H1 (cell line): ENCODE data around the gene BCAR3. TPM values are rescaled to one million over a fixed set of nuclear protein-coding genes. Genes with fewer than 3 reads are reported as not detected.

Source experiments
- CTCF ChIA-PET: fragments of 300-600 bp; sonication (Branson Sonifier 250); formaldehyde crosslinking; loops from one replicate; lab custom pipeline; 2021; ENCODE audit not compliant: partially characterized antibody; lab: Charles Lee
- POLR2A ChIA-PET: fragments of 300-600 bp; sonication (Branson Sonifier 250); formaldehyde crosslinking; loops from one replicate; lab custom pipeline; 2021; ENCODE audit warnings: inconsistent platforms; ENCODE audit not compliant: partially characterized antibody; lab: Charles Lee
- DNase-seq, 2 experiments: peaks; one replicate each; pipeline versions ENCODE4 v3.0.0 to v3.0.0-alpha.2; 2010 to 2022; ENCODE audit warnings: low spot score in 2 of 2, low read depth in 1 of 2, mixed read lengths in 1 of 2
- FAIRE-seq: peaks from 2 replicates; lab custom pipeline; 2011; peaks lifted over from hg19 to GRCh38; lab: Jason Lieb, UNC
- H2AFZ ChIP-seq: 2 replicates; pipeline ENCODE4 v1.8.1; 2012; ENCODE audit warnings: low read length, inconsistent platforms
- H2AK5ac ChIP-seq: 2 replicates; pipeline ENCODE4 v1.6.1; 2013; ENCODE audit warnings: low read depth, low read length
- H2BK120ac ChIP-seq: replicated peaks from 2 replicates; pipeline ENCODE3; 2013; ENCODE audit warnings: low read depth, low read length, inconsistent platforms
- H2BK12ac ChIP-seq: 2 replicates; pipeline ENCODE4 v1.6.1; 2013; ENCODE audit warnings: low read depth, low read length
- H2BK15ac ChIP-seq: 2 replicates; pipeline ENCODE4 v1.6.1; 2013; ENCODE audit warnings: low read length
- H2BK20ac ChIP-seq: 2 replicates; pipeline ENCODE4 v1.6.1; 2013; ENCODE audit warnings: low read length
- H2BK5ac ChIP-seq: 2 replicates; pipeline ENCODE4 v1.6.1; 2013; ENCODE audit warnings: low read depth, low read length
- H3K14ac ChIP-seq: 2 replicates; pipeline ENCODE4 v1.6.1; 2013; ENCODE audit warnings: inconsistent platforms; ENCODE audit not compliant: insufficient read length
- H3K18ac ChIP-seq: 2 replicates; pipeline ENCODE4 v1.6.1; 2013; ENCODE audit warnings: low read length; ENCODE audit errors: extremely low read depth
- H3K23ac ChIP-seq: 2 replicates; pipeline ENCODE4 v1.6.1; 2013; ENCODE audit warnings: inconsistent platforms; ENCODE audit not compliant: insufficient read length
- H3K23me2 ChIP-seq: 2 replicates; pipeline ENCODE4 v1.6.1; 2013; ENCODE audit warnings: low read depth, low read length
- H3K27ac ChIP-seq: 2 replicates; pipeline ENCODE4 v1.6.1; 2011; ENCODE audit warnings: low read depth, low read length, inconsistent platforms
- H3K27me3 ChIP-seq, 4 experiments: replicated peaks in 1 of 4; 1 replicate in 1 of 4; 2 replicates in 3 of 4; pipeline versions ENCODE4 v1.6.1 to v1.8.1; 2011 to 2013; ENCODE audit warnings: low read length in 3 of 4, mild to moderate bottlenecking in 3 of 4, inconsistent platforms in 2 of 4, mixed read lengths in 2 of 4, moderate library complexity in 1 of 4; ENCODE audit not compliant: control insufficient read depth in 3 of 4, insufficient read depth in 3 of 4; ENCODE audit errors: extremely low read depth in 1 of 4
- H3K36me3 ChIP-seq, 4 experiments: 2 replicates each; pipeline versions ENCODE4 v1.6.1 to v1.8.1; 2011 to 2013; ENCODE audit warnings: mild to moderate bottlenecking in 4 of 4, low read length in 3 of 4, moderate library complexity in 2 of 4, control low read depth in 1 of 4, inconsistent platforms in 1 of 4; ENCODE audit not compliant: insufficient read depth in 4 of 4, control insufficient read depth in 2 of 4
- H3K4ac ChIP-seq: replicated peaks from 2 replicates; pipeline ENCODE3; 2013; ENCODE audit warnings: low read length, low read depth, mixed read lengths, inconsistent platforms; ENCODE audit not compliant: insufficient read length
- H3K4me1 ChIP-seq, 4 experiments: replicated peaks in 1 of 4; 1 replicate in 1 of 4; 2 replicates in 3 of 4; pipeline versions ENCODE4 v1.6.1 to v1.8.1; 2011 to 2013; ENCODE audit warnings: low read length in 3 of 4, inconsistent platforms in 2 of 4, mixed read lengths in 1 of 4; ENCODE audit not compliant: insufficient read depth in 4 of 4, control insufficient read depth in 3 of 4
- H3K4me2 ChIP-seq, 2 experiments: 2 replicates each; pipeline versions ENCODE4 v1.6.1 to v1.8.1; 2011 to 2013; ENCODE audit warnings: low read depth in 2 of 2, low read length in 2 of 2, control low read depth in 1 of 2, inconsistent platforms in 1 of 2, mild to moderate bottlenecking in 1 of 2; ENCODE audit not compliant: insufficient read depth in 1 of 2
- H3K4me3 ChIP-seq, 4 experiments: fragments of 200-600, 300-600 bp in 1 of 4; sonication (generic), shearing (Covaris generic), sonication (Bioruptor Twin) in 1 of 4; 2 replicates each; pipeline versions ENCODE4 v1.5.1 to v1.8.1; 2011 to 2016; ENCODE audit warnings: low read length in 4 of 4, low read depth in 3 of 4, control low read depth in 2 of 4, inconsistent platforms in 2 of 4, mild to moderate bottlenecking in 2 of 4, mixed read lengths in 1 of 4, moderate library complexity in 1 of 4; ENCODE audit not compliant: insufficient read depth in 2 of 4; ENCODE audit errors: extremely low read depth in 1 of 4
- H3K56ac ChIP-seq: replicated peaks from 2 replicates; pipeline ENCODE3; 2013; ENCODE audit warnings: low read depth, mild to moderate bottlenecking, mixed read lengths, low read length, inconsistent platforms; ENCODE audit not compliant: insufficient read length
- H3K79me1 ChIP-seq: 2 replicates; pipeline ENCODE4 v1.6.1; 2013; ENCODE audit warnings: low read depth, low read length, control low read depth
- H3K79me2 ChIP-seq, 2 experiments: 2 replicates each; pipeline versions ENCODE4 v1.6.1 to v1.8.1; 2012 to 2013; ENCODE audit warnings: low read length in 2 of 2, mild to moderate bottlenecking in 2 of 2, inconsistent platforms in 1 of 2; ENCODE audit not compliant: insufficient read depth in 2 of 2, control insufficient read depth in 1 of 2
- H3K9ac ChIP-seq, 4 experiments: replicated peaks in 1 of 4; 1 replicate in 1 of 4; 2 replicates in 3 of 4; pipeline versions ENCODE4 v1.6.1 to v1.8.1; 2011 to 2013; ENCODE audit warnings: low read depth in 3 of 4, low read length in 3 of 4, control low read depth in 2 of 4, mild to moderate bottlenecking in 2 of 4, moderate library complexity in 2 of 4, inconsistent platforms in 1 of 4; ENCODE audit errors: extremely low read depth in 1 of 4
- H3K9me3 ChIP-seq, 2 experiments: 2 replicates each; pipeline versions ENCODE4 v1.6.1 to v1.8.1; 2012 to 2013; ENCODE audit warnings: mild to moderate bottlenecking in 2 of 2, moderate library complexity in 2 of 2, control low read depth in 1 of 2, inconsistent platforms in 1 of 2, low read depth in 1 of 2, low read length in 1 of 2, mixed read lengths in 1 of 2; ENCODE audit not compliant: insufficient read depth in 2 of 2
- H4K20me1 ChIP-seq, 2 experiments: replicated peaks in 1 of 2; 2 replicates each; pipeline versions ENCODE3 to v1.8.1; 2011 to 2013; ENCODE audit warnings: inconsistent platforms in 2 of 2, low read length in 2 of 2, mild to moderate bottlenecking in 1 of 2; ENCODE audit not compliant: insufficient read depth in 2 of 2, control insufficient read depth in 1 of 2
- H4K5ac ChIP-seq: 2 replicates; pipeline ENCODE4 v1.6.1; 2013; ENCODE audit warnings: low read length, low read depth, mixed read lengths, inconsistent platforms; ENCODE audit not compliant: insufficient read length
- H4K8ac ChIP-seq: 2 replicates; pipeline ENCODE4 v1.8.0; 2013; ENCODE audit warnings: mild to moderate bottlenecking, moderate library complexity, low read length, inconsistent platforms; ENCODE audit not compliant: insufficient read depth; ENCODE audit errors: extremely low read depth
- H4K91ac ChIP-seq: replicated peaks from 2 replicates; pipeline ENCODE3; 2013; ENCODE audit warnings: low read length, mixed read lengths, inconsistent platforms; ENCODE audit not compliant: insufficient read length
- CHD1 ChIP-seq: IDR thresholded peaks from 2 replicates; pipeline ENCODE4 v1.6.1; 2012; ENCODE audit warnings: low read depth, low read length, improper control_type of control experiment
- CTBP2 ChIP-seq: IDR thresholded peaks from 2 replicates; pipeline ENCODE4 v1.7.0; 2011; ENCODE audit warnings: borderline replicate concordance, mild to moderate bottlenecking, moderate library complexity, mixed read lengths, low read length; ENCODE audit not compliant: insufficient read depth, insufficient read length
- TCF12 ChIP-seq: IDR thresholded peaks from 2 replicates; pipeline ENCODE4 v1.6.1; 2011; ENCODE audit warnings: low read depth, mild to moderate bottlenecking, low read length
- ZNF274 ChIP-seq: IDR thresholded peaks from 2 replicates; pipeline ENCODE4 v1.7.0; 2012; ENCODE audit warnings: low read length, borderline replicate concordance; ENCODE audit errors: extremely low read depth
- WGBS, 2 experiments: shearing (Covaris generic) in 1 of 2; methylation state at CpG; one replicate each; pipeline versions ENCODE4 v1.1.6 to v1.1.7; 2013 to 2015; ENCODE audit warnings: low lambda C conversion rate in 2 of 2, mixed read lengths in 2 of 2, inconsistent platforms in 1 of 2, low coverage in 1 of 2, missing lambda C conversion rate in 1 of 2; ENCODE audit not compliant: insufficient replicate concordance in 2 of 2, insufficient coverage in 1 of 2, insufficient read length in 1 of 2; ENCODE audit errors: extremely low coverage in 1 of 2, missing lambda C conversion rate in 1 of 2; 5-methylcytosine and 5-hydroxymethylcytosine counted together
- polyA plus RNA-seq, 7 experiments: library from polyadenylated mRNA; depleted of rRNA in 3 of 7; stranded (reverse) in 5 of 7; unstranded in 2 of 7; fragments of >200 nt in 5 of 7; fragments of 200-250 nt in 2 of 7; gene quantifications; 1 replicate in 5 of 7; 2 replicates in 1 of 7; 4 replicates in 1 of 7; pipeline versions ENCODE4 v1.2.1 to v1.2.3, GENCODE V29; 2011 to 2013; ENCODE audit warnings: missing spikeins in 2 of 7, mixed read lengths in 2 of 7
- total RNA-seq: library from RNA; stranded (reverse); fragmentation: NEBNext Ultra II Directional; extraction: Animal tissue kit (Norgen Biotek cat#: 25700); gene quantifications from 2 replicates; pipeline ENCODE4 v1.2.1, GENCODE V29; 2021

BCAR3 gene
- total and polyA plus RNA-seq, 2 of the 8 experiments (the other 6 are each of a cell fraction or from before 2014, with no cell fraction given): 5.6 to 9.2 TPM

GRCh38 chr1:93641527-93641926 is 40.1 kb downstream of the BCAR3 start:
- no peak overlapping the region for H2BK120ac ChIP-seq
- H4K20me1 ChIP-seq: no peaks in the 10 kb centered on the region
- no peak overlapping the region for H3K9ac ChIP-seq
- no peaks in the 10 kb centered on the region for H3K9me3 ChIP-seq
- no peaks in the 10 kb centered on the region for H3K23me2 ChIP-seq
- H2BK20ac ChIP-seq: no peak overlapping the region
- H4K5ac ChIP-seq: no peak overlapping the region
- no peaks in the 10 kb centered on the region for H3K79me2 ChIP-seq
- no peaks in the 10 kb centered on the region for H3K27me3 ChIP-seq
- no peak overlapping the region for H2BK15ac ChIP-seq
- no peak overlapping the region for H3K4ac ChIP-seq
- FAIRE-seq: no peak
- ChIA-PET POLR2A (interaction anchor here (1.2 kb wide), 1 partner anchor 37 kb away, joined by 4 read pairs; no protein-coding TSS in a partner anchor), CTCF (interaction anchor here (0.7 to 31.2 kb wide), 13 partner anchors 9 to 252 kb away, joined by 3 to 620 read pairs (median 4); partner anchors contain the start of gene BCAR3)
- no peak overlapping the region for H4K91ac ChIP-seq
- H2AFZ ChIP-seq: no peak overlapping the region
- H3K4me2 ChIP-seq: no peak overlapping the region
- H2BK5ac ChIP-seq: no peak overlapping the region
- no peak for DNase-seq
- TF ChIP-seq ZNF274 (no peak), TCF12 (no peak), CHD1 (no peak), CTBP2 (no peak)
- TF ChIP-seq, all 59 proteins: peak for 0
- Histone ChIP-seq H2AK5ac (no peak overlapping the region), H2BK12ac (no peak overlapping the region), H3K79me1 (no peaks in the 10 kb centered on the region), H3K4me3 (no peak overlapping the region), H4K8ac (no peak overlapping the region), H3K23ac (no peak overlapping the region), H3K18ac (no peak overlapping the region), H3K4me1 (peaks cover 4 to 13% (median 10%) of the 10 kb centered on the region in 4 experiments; a peak in 5 of 7 replicates), H3K14ac (no peak overlapping the region), H3K36me3 (no peaks in the 10 kb centered on the region), H3K27ac (no peak overlapping the region), H3K56ac (no peak overlapping the region)
- 89% methylated on average over 5 of the region's 5 CpGs; no CpG with 5 or more reads in 1 of the 2 experiments for WGBS, 2 experiments
